Osteoblast (primary cell): ENCODE measurements around the gene ZNF287. TPM values are rescaled to one million over a fixed set of nuclear protein-coding genes. Genes with fewer than 3 reads are reported as not detected.
A peak's percentile ranks its signal among the peaks of the same experiment; 100 is the strongest.

Source experiments
- DNase-seq: peaks from one replicate; pipeline ENCODE4 v3.0.0; 2011; ENCODE audit warnings: low spot score, mixed read lengths; ENCODE audit not compliant: insufficient read length; ENCODE audit errors: missing footprints
- H2AFZ ChIP-seq: 2 replicates; pipeline ENCODE4 v1.6.0; 2011; ENCODE audit warnings: mild to moderate bottlenecking, low read length
- H3K27ac ChIP-seq: 2 replicates; pipeline ENCODE4 v1.5.1; 2011; ENCODE audit warnings: mild to moderate bottlenecking, low read depth, low read length, moderate library complexity
- H3K27me3 ChIP-seq: 2 replicates; pipeline ENCODE4 v1.6.0; 2012; ENCODE audit warnings: mild to moderate bottlenecking, control low read depth, inconsistent platforms, low read length, moderate library complexity; ENCODE audit not compliant: insufficient read depth
- H3K36me3 ChIP-seq: 2 replicates; pipeline ENCODE4 v1.5.1; 2011; ENCODE audit warnings: mild to moderate bottlenecking, low read length, control low read depth, moderate library complexity; ENCODE audit not compliant: insufficient read depth
- H3K4me1 ChIP-seq: 2 replicates; pipeline ENCODE4 v1.5.1; 2011; ENCODE audit warnings: mild to moderate bottlenecking, low read length, control low read depth, moderate library complexity; ENCODE audit not compliant: insufficient read depth
- H3K4me2 ChIP-seq: 2 replicates; pipeline ENCODE4 v1.6.0; 2011; ENCODE audit warnings: mild to moderate bottlenecking, low read length; ENCODE audit not compliant: insufficient read depth
- H3K4me3 ChIP-seq: fragments of 200-600 bp; sonication (generic); 3 replicates; pipeline ENCODE4 v1.5.1; 2012; ENCODE audit warnings: mild to moderate bottlenecking, low read length, inconsistent platforms; ENCODE audit not compliant: insufficient read depth
- H3K79me2 ChIP-seq: 2 replicates; pipeline ENCODE4 v1.6.0; 2012; ENCODE audit warnings: mild to moderate bottlenecking, low read length, control low read depth, inconsistent platforms; ENCODE audit not compliant: insufficient read depth
- H3K9me3 ChIP-seq: 2 replicates; pipeline ENCODE4 v1.5.1; 2011; ENCODE audit warnings: low read depth, low read length, control low read depth
- H4K20me1 ChIP-seq: 2 replicates; pipeline ENCODE4 v1.6.0; 2012; ENCODE audit warnings: mild to moderate bottlenecking, low read length, control low read depth; ENCODE audit not compliant: insufficient read depth
- total RNA-seq: library from RNA; depleted of rRNA; stranded (reverse); fragments of >200 nt; gene quantifications from 2 replicates; pipeline ENCODE4 v1.2.3, GENCODE V29; 2012
- TF ChIP-seq, protein P1 (sequence below): IDR thresholded peaks from 2 replicates; pipeline ENCODE4 v1.5.1; 2011; ENCODE audit warnings: mild to moderate bottlenecking, low read depth, low read length, moderate library complexity; ENCODE audit errors: extremely low read depth

ZNF287 gene
- total RNA-seq, 1 donor = 10.9 TPM

- no peaks in the 10 kb centered on the region for H3K9me3 ChIP-seq
- H3K4me1 ChIP-seq = peaks cover 10% of the 10 kb centered on the region
- H3K4me2 ChIP-seq = no peak overlapping the region
- no peaks in the 10 kb centered on the region for H3K79me2 ChIP-seq
- TF ChIP-seq, protein P1, sequence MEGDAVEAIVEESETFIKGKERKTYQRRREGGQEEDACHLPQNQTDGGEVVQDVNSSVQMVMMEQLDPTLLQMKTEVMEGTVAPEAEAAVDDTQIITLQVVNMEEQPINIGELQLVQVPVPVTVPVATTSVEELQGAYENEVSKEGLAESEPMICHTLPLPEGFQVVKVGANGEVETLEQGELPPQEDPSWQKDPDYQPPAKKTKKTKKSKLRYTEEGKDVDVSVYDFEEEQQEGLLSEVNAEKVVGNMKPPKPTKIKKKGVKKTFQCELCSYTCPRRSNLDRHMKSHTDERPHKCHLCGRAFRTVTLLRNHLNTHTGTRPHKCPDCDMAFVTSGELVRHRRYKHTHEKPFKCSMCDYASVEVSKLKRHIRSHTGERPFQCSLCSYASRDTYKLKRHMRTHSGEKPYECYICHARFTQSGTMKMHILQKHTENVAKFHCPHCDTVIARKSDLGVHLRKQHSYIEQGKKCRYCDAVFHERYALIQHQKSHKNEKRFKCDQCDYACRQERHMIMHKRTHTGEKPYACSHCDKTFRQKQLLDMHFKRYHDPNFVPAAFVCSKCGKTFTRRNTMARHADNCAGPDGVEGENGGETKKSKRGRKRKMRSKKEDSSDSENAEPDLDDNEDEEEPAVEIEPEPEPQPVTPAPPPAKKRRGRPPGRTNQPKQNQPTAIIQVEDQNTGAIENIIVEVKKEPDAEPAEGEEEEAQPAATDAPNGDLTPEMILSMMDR = no peak
- no peak overlapping the region for H3K4me3 ChIP-seq
- no peak for DNase-seq
- no peaks in the 10 kb centered on the region for H4K20me1 ChIP-seq
- H2AFZ ChIP-seq = no peak overlapping the region
- H3K27me3 ChIP-seq = peaks cover 7% of the 10 kb centered on the region
- H3K36me3 ChIP-seq = no peaks in the 10 kb centered on the region
- no peak overlapping the region for H3K27ac ChIP-seq
Observed at GRCh38 chr17:16512011-16512410, 57.0 kb downstream of the ZNF287 start.

- Histone ChIP-seq H3K36me3 (no peaks in the 10 kb centered on the region), H3K79me2 (no peaks in the 10 kb centered on the region), H3K4me1 (peaks cover 6% of the 10 kb centered on the region), H3K9me3 (no peaks in the 10 kb centered on the region), H3K4me3 (no peak overlapping the region), H3K27ac (no peak overlapping the region), H3K4me2 (no peak overlapping the region), H3K27me3 (peaks cover 7% of the 10 kb centered on the region), H2AFZ (no peak overlapping the region), H4K20me1 (no peaks in the 10 kb centered on the region)
- TF ChIP-seq, protein P1 = no peak
- DNase-seq = no peak
Observed at GRCh38 chr17:16511593-16511992, 57.4 kb downstream of the ZNF287 start.

- Histone ChIP-seq H2AFZ (no peak overlapping the region), H3K4me2 (no peak overlapping the region), H4K20me1 (no peaks in the 10 kb centered on the region), H3K4me3 (no peak overlapping the region), H3K27me3 (peaks cover 11% of the 10 kb centered on the region), H3K27ac (no peak overlapping the region), H3K4me1 (no peaks in the 10 kb centered on the region), H3K79me2 (no peaks in the 10 kb centered on the region), H3K9me3 (no peaks in the 10 kb centered on the region), H3K36me3 (no peaks in the 10 kb centered on the region)
- TF ChIP-seq, protein P1 = no peak
- DNase-seq = no peak
Observed at GRCh38 chr17:16507918-16508533, 61.0 kb downstream of the ZNF287 start.

DNA sequence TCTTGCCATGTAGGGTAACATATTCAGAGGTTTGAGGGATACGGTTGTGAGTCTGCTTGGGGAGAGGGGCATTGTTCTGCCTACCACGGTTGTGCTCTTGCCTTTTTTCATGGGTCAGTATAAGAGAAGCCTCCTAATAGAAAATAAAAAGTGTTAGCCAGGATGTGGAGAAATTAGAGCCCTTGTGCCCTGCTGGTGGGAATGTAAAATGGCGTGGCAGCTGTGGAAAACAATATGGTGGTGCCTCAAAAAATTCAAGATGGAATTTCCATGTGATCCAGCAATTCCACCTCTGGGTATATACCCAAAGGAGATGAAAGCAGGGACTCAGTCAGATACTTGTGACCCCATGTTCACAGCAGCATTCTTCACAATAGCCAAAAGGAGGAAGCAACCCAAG is 62.8 kb downstream of the ZNF287 start:
- H3K27ac ChIP-seq = no peak overlapping the region
- no peaks in the 10 kb centered on the region for H3K9me3 ChIP-seq
- H2AFZ ChIP-seq = no peak overlapping the region
- no peaks in the 10 kb centered on the region for H3K36me3 ChIP-seq
- H3K27me3 ChIP-seq = peaks cover 8% of the 10 kb centered on the region
- H3K4me3 ChIP-seq = no peak overlapping the region
- H3K79me2 ChIP-seq = no peaks in the 10 kb centered on the region
- H3K4me2 ChIP-seq = no peak overlapping the region
- no peak for DNase-seq
- H4K20me1 ChIP-seq = no peaks in the 10 kb centered on the region
- H3K4me1 ChIP-seq = no peaks in the 10 kb centered on the region
- TF ChIP-seq, protein P1 = peak; percentile 29
